ENCODE results near the gene SEC14L5. TPM values are rescaled to one million over a fixed set of nuclear protein-coding genes. Genes with fewer than 3 reads are reported as not detected.

Gene SEC14L5
- total and polyA plus RNA-seq, 8 donors = 0.17 to 0.76 (median 0.39) TPM

- no peaks in the 10 kb centered on the region for H3K4me1 ChIP-seq
- no peak for TF ChIP-seq CTCF (IDR thresholded peaks at IDR 0.05)
- H3K9me3 ChIP-seq = no peaks in the 10 kb centered on the region
- intact Hi-C loops (cut with DNase I) = no loop called here
- no peak overlapping the region for H3K27ac ChIP-seq
- no peak for ATAC-seq
- H3K4me3 ChIP-seq = no peak overlapping the region
- H3K27me3 ChIP-seq = no peaks in the 10 kb centered on the region
- no peak for DNase-seq
- H3K36me3 ChIP-seq = peaks cover 0 to 46% of the 10 kb centered on the region in 2 donors
These were observed 68.5 kb downstream of the SEC14L5 start for GRCh38 chr16:5026664-5027063.

- peaks cover 0 to 46% of the 10 kb centered on the region in 2 donors for H3K36me3 ChIP-seq
- H3K9me3 ChIP-seq = no peaks in the 10 kb centered on the region
- no peak overlapping the region for H3K4me3 ChIP-seq
- H3K27ac ChIP-seq = no peak overlapping the region
- H3K4me1 ChIP-seq = no peaks in the 10 kb centered on the region
- no peaks in the 10 kb centered on the region for H3K27me3 ChIP-seq
- DNase-seq (no peak), ATAC-seq (no peak)
- intact Hi-C loops (cut with DNase I) = no loop called here
- no peak for TF ChIP-seq CTCF (IDR thresholded peaks at IDR 0.05)
These were observed 69.0 kb downstream of the SEC14L5 start for GRCh38 chr16:5027086-5027485.

- no peak overlapping the region for H3K4me3 ChIP-seq
- no peak for TF ChIP-seq CTCF (IDR thresholded peaks at IDR 0.05)
- no peaks in the 10 kb centered on the region for H3K9me3 ChIP-seq
- intact Hi-C loops (cut with DNase I) = no loop called here
- peaks cover 0 to 46% of the 10 kb centered on the region in 2 donors for H3K36me3 ChIP-seq
- ATAC-seq = no peak
- no peaks in the 10 kb centered on the region for H3K27me3 ChIP-seq
- peak in 1 of 4 donors; percentile 76 for DNase-seq
- peaks cover 3 to 6% of the 10 kb centered on the region in 2 donors for H3K4me1 ChIP-seq
- H3K27ac ChIP-seq = no peak overlapping the region
These were observed 69.6 kb downstream of the SEC14L5 start for GRCh38 chr16:5027575-5028235.

GRCh38 chr16:5028950-5029475 lies 70.9 kb downstream of the SEC14L5 start:
- DNase-seq (no peak), ATAC-seq (no peak)
- peaks cover 8 to 12% of the 10 kb centered on the region in 2 donors for H3K4me1 ChIP-seq
- H3K27me3 ChIP-seq = no peaks in the 10 kb centered on the region
- peaks cover 0 to 46% of the 10 kb centered on the region in 2 donors for H3K36me3 ChIP-seq
- intact Hi-C loops (cut with DNase I) = no loop called here
- H3K27ac ChIP-seq = no peak overlapping the region
- no peak overlapping the region for H3K4me3 ChIP-seq
- TF ChIP-seq CTCF (IDR thresholded peaks at IDR 0.05) = no peak
- no peaks in the 10 kb centered on the region for H3K9me3 ChIP-seq

- H3K9me3 ChIP-seq = no peaks in the 10 kb centered on the region
- no peak overlapping the region for H3K27ac ChIP-seq
- DNase-seq (peak in 1 of 4 donors; percentile 59), ATAC-seq (no peak)
- no peak for TF ChIP-seq CTCF (IDR thresholded peaks at IDR 0.05)
- H3K36me3 ChIP-seq = peaks cover 0 to 41% of the 10 kb centered on the region in 2 donors
- H3K27me3 ChIP-seq = no peaks in the 10 kb centered on the region
- H3K4me3 ChIP-seq = no peak overlapping the region
- intact Hi-C loops (cut with DNase I) = no loop called here
- H3K4me1 ChIP-seq = peaks cover 14 to 17% of the 10 kb centered on the region in 2 donors
These were observed 72.2 kb downstream of the SEC14L5 start for GRCh38 chr16:5030251-5030870.
